IPS DF 4.7 (cell line): ENCODE results near the gene PLEKHH1.
"Not testable (repeated sequence)": the region's sequence is repeated elsewhere in the genome, so short reads cannot be mapped to it uniquely, and the experiment has no call there.

Experiments
- DNase-seq: peaks from one replicate; pipeline ENCODE4 v3.0.0-alpha.2; 2013; ENCODE audit warnings: low spot score; ENCODE audit errors: extremely low read depth

The PLEKHH1 gene

GRCh38 chr14:67620217-67620785 lies 87.2 kb downstream of the PLEKHH1 start:
- no peak for DNase-seq

- peak; percentile 44 for DNase-seq
Observed at GRCh38 chr14:67622675-67623074, 89.6 kb downstream of the PLEKHH1 start.

- DNase-seq, result no peak
Observed at GRCh38 chr14:67623114-67623513, 90.0 kb downstream of the PLEKHH1 start.

- not testable (repeated sequence) for DNase-seq
Observed at GRCh38 chr14:67626131-67626530, 93.0 kb downstream of the PLEKHH1 start.

- no peak for DNase-seq
Observed at GRCh38 chr14:67627519-67627918, 94.4 kb downstream of the PLEKHH1 start.

GRCh38 chr14:67630186-67630585 lies 97.1 kb downstream of the PLEKHH1 start:
- no peak for DNase-seq

- DNase-seq, result no peak
Observed at GRCh38 chr14:67630938-67631337, 97.8 kb downstream of the PLEKHH1 start.

GRCh38 chr14:67633451-67634147 lies 100.5 kb downstream of the PLEKHH1 start:
- no peak for DNase-seq

GRCh38 chr14:67636361-67636919 lies 103.3 kb downstream of the PLEKHH1 start:
- no peak for DNase-seq

GRCh38 chr14:67638642-67639041 lies 105.6 kb downstream of the PLEKHH1 start:
- DNase-seq, result no peak
